T-cell (primary cell): Measurements from ENCODE around the gene CHAF1A. TPM values are rescaled to one million over a fixed set of nuclear protein-coding genes. Genes with fewer than 3 reads are reported as not detected.
A peak's percentile ranks its signal among the peaks of the same experiment; 100 is the strongest.

Experiments
- ATAC-seq, 4 experiments: fragments of 200-7000 bp in 3 of 4; fragments of 150-1000 bp in 1 of 4; cut with Tn5 transposase; replicated peaks in 1 of 4; 1 replicate in 3 of 4; 2 replicates in 1 of 4; pipeline ENCODE4 v1.10.0; 2021; ENCODE audit warnings: moderate library complexity in 3 of 4, mild to moderate bottlenecking in 2 of 4, moderate number of reproducible peaks in 1 of 4
- CTCF ChIA-PET, 2 donors: fragments of 300-600 bp; sonication (Branson Sonifier 250); formaldehyde crosslinking; loops; one replicate each; lab custom pipeline; 2022; ENCODE audit warnings: antibody characterized with exemption in 2 of 2; lab: Charles Lee
- POLR2A ChIA-PET, 2 donors: fragments of 300-600 bp; sonication (Branson Sonifier 250); formaldehyde crosslinking; loops; one replicate each; lab custom pipeline; 2022; ENCODE audit warnings: antibody characterized with exemption in 2 of 2; lab: Charles Lee
- DNase-seq, 35 experiments: peaks; one replicate each; pipeline versions ENCODE4 v3.0.0 to v3.0.0-alpha.2; 2013 to 2023
- H3K27ac ChIP-seq: one replicate; pipeline ENCODE4 v1.5.1; 2013; ENCODE audit warnings: low read length
- H3K27me3 ChIP-seq, 2 experiments: replicated peaks in 1 of 2; 1 replicate in 1 of 2; 2 replicates in 1 of 2; pipeline versions ENCODE4 v1.6.1 to v1.7.0; 2013; ENCODE audit warnings: low read length in 1 of 2, mixed read lengths in 1 of 2; ENCODE audit not compliant: control insufficient read depth in 2 of 2, insufficient read depth in 2 of 2; ENCODE audit errors: extremely low read depth in 1 of 2
- H3K36me3 ChIP-seq, 2 donors: 1 replicate in 1 of 2; 2 replicates in 1 of 2; pipeline versions ENCODE4 v1.6.1 to v1.7.0; 2013; ENCODE audit warnings: low read length in 1 of 2; ENCODE audit not compliant: control insufficient read depth in 2 of 2, insufficient read depth in 1 of 2; ENCODE audit errors: extremely low read depth in 1 of 2
- H3K4me1 ChIP-seq, 2 experiments: 1 replicate in 1 of 2; 2 replicates in 1 of 2; pipeline versions ENCODE4 v1.6.1 to v1.7.0; 2013; ENCODE audit warnings: low read length in 2 of 2, mixed read lengths in 1 of 2; ENCODE audit not compliant: insufficient read depth in 2 of 2, control insufficient read depth in 1 of 2; ENCODE audit errors: extremely low read depth in 1 of 2
- H3K4me3 ChIP-seq, 2 donors: 1 replicate in 1 of 2; 2 replicates in 1 of 2; pipeline versions ENCODE4 v1.5.1 to v1.7.0; 2013; ENCODE audit warnings: mild to moderate bottlenecking in 2 of 2, low read length in 1 of 2, moderate library complexity in 1 of 2; ENCODE audit not compliant: control insufficient read depth in 1 of 2; ENCODE audit errors: extremely low read depth in 1 of 2
- H3K9me3 ChIP-seq: 2 replicates; pipeline ENCODE4 v1.7.0; 2013
- H3K27ac Mint-ChIP-seq, 2 donors: one replicate each; pipeline ENCODE4 v1.8.0; 2020 to 2021; ENCODE audit warnings: mild to moderate bottlenecking in 2 of 2, mixed read lengths in 2 of 2
- H3K27me3 Mint-ChIP-seq, 2 donors: one replicate each; pipeline ENCODE4 v1.8.0; 2021 to 2022; ENCODE audit warnings: mixed read lengths in 2 of 2
- H3K36me3 Mint-ChIP-seq: one replicate; pipeline ENCODE4 v1.8.0; 2021; ENCODE audit warnings: mixed read lengths
- H3K4me1 Mint-ChIP-seq, 3 donors: one replicate each; pipeline ENCODE4 v1.8.0; 2020 to 2022; ENCODE audit warnings: mixed read lengths in 3 of 3, mild to moderate bottlenecking in 1 of 3
- H3K4me3 Mint-ChIP-seq, 3 donors: one replicate each; pipeline ENCODE4 v1.8.0; 2020 to 2022; ENCODE audit warnings: mild to moderate bottlenecking in 3 of 3, mixed read lengths in 3 of 3, moderate library complexity in 3 of 3
- H3K9me3 Mint-ChIP-seq, 3 donors: one replicate each; pipeline ENCODE4 v1.8.0; 2020 to 2022; ENCODE audit warnings: mixed read lengths in 3 of 3
- WGBS: methylation state at CpG from one replicate; pipeline ENCODE4 v1.1.5; 2013; ENCODE audit warnings: missing lambda C conversion rate; ENCODE audit not compliant: insufficient coverage; 5-methylcytosine and 5-hydroxymethylcytosine counted together
- total RNA-seq, 35 experiments: library from RNA in 6 of 35; stranded (reverse) in 6 of 35; fragments of 120-200 nt in 1 of 35; gene quantifications; one replicate each; pipeline versions ENCODE4 v1.2.1 to v1.2.4 and lab custom pipeline; 2013 to 2026

The CHAF1A gene
- total RNA-seq, 5 donors from 2014 or later (not counting 1 experiment from before 2014, with no cell fraction given) = 14.4 to 27.3 (median 16.5) TPM

DNA sequence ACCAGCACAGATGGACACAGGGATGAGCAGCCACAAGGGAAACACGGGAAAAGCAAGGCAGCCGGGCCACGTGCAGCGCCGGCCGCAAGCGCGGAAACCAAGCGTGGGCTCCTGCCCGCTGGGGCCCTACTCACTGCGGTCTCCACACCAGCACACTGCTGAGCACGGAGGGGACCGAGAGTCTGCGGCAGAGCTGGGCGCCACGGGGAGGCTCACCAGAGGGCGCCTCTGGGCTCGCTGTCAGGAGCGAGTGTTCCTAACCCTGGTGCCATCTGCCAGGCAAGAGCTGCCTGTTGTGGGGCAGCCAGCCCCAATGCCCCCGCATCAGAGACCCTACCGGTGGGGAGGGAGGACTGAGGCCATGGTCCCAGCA, 32.6 kb upstream of the CHAF1A start:
- H3K4me1 Mint-ChIP-seq = peaks cover 40 to 55% (median 43%) of the 10 kb centered on the region in 3 donors
- peaks cover 5% of the 10 kb centered on the region for H3K36me3 Mint-ChIP-seq
- under 1% methylated on average over 21 of the region's 21 CpGs for WGBS
- Histone ChIP-seq H3K9me3 (no peaks in the 10 kb centered on the region), H3K27ac (peak overlapping the region; percentile 74), H3K4me1 (peaks cover 16 to 75% of the 10 kb centered on the region in 2 experiments), H3K36me3 (peaks cover 3 to 21% of the 10 kb centered on the region in 2 donors), H3K4me3 (peak overlapping the region; percentile 51 to 54), H3K27me3 (no peaks in the 10 kb centered on the region)
- peak overlapping the region; percentile 95 to 96 for H3K27ac Mint-ChIP-seq
- CTCF ChIA-PET = interaction anchor here in 1 of 2 donors (0.7 to 1.4 kb wide), 3 partner anchors 27 to 32 kb away, joined by 5 to 8 read pairs (median 5); partner anchors contain the start of gene CHAF1A
- no peaks in the 10 kb centered on the region for H3K9me3 Mint-ChIP-seq
- H3K4me3 Mint-ChIP-seq = peak overlapping the region; percentile 83 to 88 (median 88)
- peak; percentile 77 to 81 (median 79) for ATAC-seq
- DNase-seq = peak; percentile 44 to 78 (median 64)
- POLR2A ChIA-PET = interaction anchor here in 1 of 2 donors (0.6 kb wide), 1 partner anchor 382 kb away, joined by 8 read pairs; no protein-coding TSS in a partner anchor
- H3K27me3 Mint-ChIP-seq = no peaks in the 10 kb centered on the region

DNA sequence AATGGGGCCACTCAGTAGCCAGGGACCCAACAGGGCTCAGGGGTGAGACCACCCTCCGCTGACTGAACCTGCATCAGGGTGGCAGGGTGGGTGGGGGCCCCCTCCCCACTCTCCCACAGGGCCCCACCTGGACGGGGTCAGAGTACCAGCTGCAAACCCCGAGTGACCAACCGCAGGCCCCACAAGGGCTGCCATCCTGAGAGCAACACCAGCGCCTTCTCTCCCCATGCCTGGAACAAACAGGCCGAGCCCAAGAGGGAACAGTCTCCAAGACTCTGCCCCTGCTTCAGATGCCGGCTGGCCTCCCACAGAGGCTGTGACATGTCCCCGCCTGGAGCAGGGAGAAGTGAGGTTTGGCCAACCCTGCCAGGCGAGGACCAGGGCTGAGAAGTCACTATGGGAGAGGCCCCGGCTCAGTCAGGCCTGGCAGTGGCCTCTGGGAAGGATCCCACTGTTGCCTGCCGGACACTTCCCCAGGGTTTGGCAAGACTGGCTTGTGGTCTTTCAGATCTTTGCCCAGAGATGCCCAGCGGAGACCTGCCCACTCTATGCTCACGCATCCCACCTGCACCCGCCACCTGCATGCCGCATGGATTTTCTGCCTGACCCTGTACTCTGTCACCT, 31.9 kb upstream of the CHAF1A start:
- Mint-ChIP-seq H3K27me3 (no peaks in the 10 kb centered on the region), H3K4me3 (peak overlapping the region; percentile 17 to 88 (median 83)), H3K27ac (peak overlapping the region; percentile 95 to 96), H3K9me3 (no peaks in the 10 kb centered on the region), H3K36me3 (peaks cover 5% of the 10 kb centered on the region), H3K4me1 (peaks cover 42 to 59% (median 43%) of the 10 kb centered on the region in 3 donors)
- Histone ChIP-seq H3K27me3 (no peaks in the 10 kb centered on the region), H3K27ac (peak overlapping the region; percentile 74), H3K9me3 (no peaks in the 10 kb centered on the region), H3K4me3 (peak overlapping the region; percentile 51 to 54), H3K4me1 (peaks cover 16 to 81% of the 10 kb centered on the region in 2 experiments), H3K36me3 (peaks cover 3 to 15% of the 10 kb centered on the region in 2 donors)
- no peak for ATAC-seq
- ChIA-PET POLR2A (interaction anchor here in 1 of 2 donors (0.6 kb wide), 1 partner anchor 383 kb away, joined by 8 read pairs; no protein-coding TSS in a partner anchor), CTCF (interaction anchor here in 1 of 2 donors (0.7 to 1.4 kb wide), 3 partner anchors 28 to 31 kb away, joined by 5 to 8 read pairs (median 5); partner anchors contain the start of gene CHAF1A)
- no peak for DNase-seq
- WGBS = 84% methylated on average over 13 of the region's 15 CpGs

DNA sequence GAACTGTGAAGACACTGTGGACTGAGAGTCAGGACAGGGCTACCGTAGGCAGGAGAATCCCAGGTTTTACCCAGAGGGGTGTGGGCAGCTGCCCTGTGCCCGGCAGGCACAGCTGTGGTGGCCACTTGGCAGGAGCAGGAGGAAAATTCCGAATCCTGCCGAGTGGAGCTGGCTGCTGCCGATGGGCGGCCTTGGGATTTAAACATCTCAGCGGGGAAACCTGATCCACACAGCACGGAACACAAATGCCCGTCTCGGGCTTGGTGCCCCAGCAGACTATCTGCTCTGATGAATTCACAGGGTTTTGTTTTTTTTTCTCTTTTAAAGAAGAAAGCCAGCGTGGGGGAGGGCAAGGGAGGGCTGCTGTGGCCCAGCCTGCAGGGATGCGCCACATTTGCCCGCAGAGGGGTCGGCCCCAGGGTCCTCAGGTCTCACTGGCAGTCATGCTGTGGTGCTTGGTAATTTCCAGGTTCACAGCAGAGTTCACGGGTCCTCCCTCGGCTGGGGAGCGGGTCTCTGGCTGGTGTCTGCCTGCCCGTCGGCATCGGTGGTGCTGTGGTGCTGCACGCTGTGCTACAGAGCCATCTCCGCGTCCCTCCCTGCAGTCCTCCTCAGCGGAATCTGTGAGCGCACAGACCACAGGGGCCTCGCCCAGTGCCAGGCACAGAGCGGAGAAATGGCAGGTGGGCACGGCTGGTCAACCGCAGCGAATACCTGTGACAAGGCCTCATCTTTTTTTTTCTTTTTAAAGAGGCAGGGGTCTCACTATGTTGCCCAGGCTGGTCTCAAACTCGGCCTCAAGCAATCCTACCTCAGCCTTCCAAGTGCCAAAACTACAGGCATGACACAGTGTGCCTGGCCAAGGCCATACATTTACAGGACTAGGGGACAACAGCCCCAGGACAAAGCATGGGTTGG, 30.9 kb upstream of the CHAF1A start:
- ATAC-seq = no peak

DNA sequence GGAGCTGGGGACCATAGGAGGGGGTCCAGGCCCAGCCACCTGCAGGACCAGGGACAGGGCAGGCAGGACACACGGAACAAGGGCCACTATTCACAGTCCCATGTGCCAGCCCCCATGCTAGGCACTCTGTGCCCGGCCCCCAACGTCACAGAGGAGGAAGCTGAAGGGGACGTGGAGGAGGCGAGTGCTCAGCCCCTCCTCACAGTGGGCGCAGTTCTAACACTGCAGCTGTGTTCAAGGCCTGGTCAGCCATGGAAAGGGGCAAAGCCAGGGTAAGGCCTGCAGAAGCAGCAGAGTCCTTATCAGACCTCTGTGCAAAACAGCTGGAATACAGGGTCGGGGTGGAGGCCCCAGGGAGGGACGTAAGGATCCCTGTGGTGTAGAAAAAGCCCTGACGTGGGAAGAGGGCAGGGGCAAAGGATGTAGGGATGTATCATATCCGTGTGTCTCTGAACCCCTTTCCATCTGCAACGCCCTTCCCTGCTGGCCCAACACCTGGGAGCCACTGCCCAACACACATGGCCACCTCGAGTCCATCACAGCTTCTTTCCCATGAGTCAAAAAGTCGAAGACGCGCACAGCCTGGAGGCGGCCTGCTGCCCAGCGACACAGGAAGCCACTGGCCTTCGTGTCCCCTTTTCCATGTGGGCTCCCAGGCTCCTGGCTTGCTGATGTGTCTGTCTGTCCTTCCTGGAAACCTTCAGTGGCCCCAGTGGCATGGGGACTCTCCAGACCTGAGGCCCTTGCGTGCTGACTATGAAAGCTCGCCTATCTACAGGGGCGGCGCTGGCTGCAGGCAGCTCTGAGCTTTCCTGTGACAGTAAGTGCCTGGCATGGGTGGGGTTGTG, 30.1 kb upstream of the CHAF1A start:
- Mint-ChIP-seq H3K27me3 (no peaks in the 10 kb centered on the region), H3K36me3 (no peaks in the 10 kb centered on the region), H3K9me3 (no peaks in the 10 kb centered on the region), H3K27ac (peak overlapping the region; percentile 19 to 28), H3K4me1 (peaks cover 53 to 75% (median 58%) of the 10 kb centered on the region in 3 donors), H3K4me3 (peak overlapping the region in 1 of 3 donors; percentile 10)
- 94% methylated on average over 18 of the region's 22 CpGs for WGBS
- no peaks in the 10 kb centered on the region for H3K27me3 ChIP-seq
- no peak overlapping the region for H3K27ac ChIP-seq
- DNase-seq = no peak
- no peaks in the 10 kb centered on the region for H3K9me3 ChIP-seq
- H3K4me1 ChIP-seq = peaks cover 16 to 100% of the 10 kb centered on the region in 2 experiments
- ChIA-PET POLR2A (interaction anchor here in 1 of 2 donors (0.5 kb wide), 1 partner anchor 92 kb away, joined by 6 read pairs; no protein-coding TSS in a partner anchor), CTCF (no interaction called here)
- no peak for ATAC-seq
- no peak overlapping the region for H3K4me3 ChIP-seq
- peaks cover 0 to 7% of the 10 kb centered on the region in 2 donors for H3K36me3 ChIP-seq

More for the DNA sequence above, 30.9 kb upstream of the CHAF1A start:
- peaks cover 3 to 7% of the 10 kb centered on the region in 2 donors for H3K36me3 ChIP-seq
- H3K4me1 Mint-ChIP-seq = peaks cover 48 to 69% (median 50%) of the 10 kb centered on the region in 3 donors
- no peaks in the 10 kb centered on the region for H3K9me3 Mint-ChIP-seq
- no peaks in the 10 kb centered on the region for H3K9me3 ChIP-seq
- no peaks in the 10 kb centered on the region for H3K27me3 Mint-ChIP-seq
- 95% methylated on average over 26 of the region's 31 CpGs for WGBS
- H3K4me3 Mint-ChIP-seq = peak overlapping the region; percentile 17 to 88 (median 25)
- peaks cover 16 to 91% of the 10 kb centered on the region in 2 experiments for H3K4me1 ChIP-seq
- no peak overlapping the region for H3K4me3 ChIP-seq
- CTCF ChIA-PET = no interaction called here
- POLR2A ChIA-PET = interaction anchor here in 1 of 2 donors (0.5 kb wide), 1 partner anchor 93 kb away, joined by 6 read pairs; no protein-coding TSS in a partner anchor
- H3K27ac ChIP-seq = peak overlapping the region; percentile 74
- H3K36me3 Mint-ChIP-seq = peaks cover 4% of the 10 kb centered on the region
- no peak for DNase-seq
- peak overlapping the region; percentile 74 to 95 for H3K27ac Mint-ChIP-seq
- H3K27me3 ChIP-seq = no peaks in the 10 kb centered on the region

DNA sequence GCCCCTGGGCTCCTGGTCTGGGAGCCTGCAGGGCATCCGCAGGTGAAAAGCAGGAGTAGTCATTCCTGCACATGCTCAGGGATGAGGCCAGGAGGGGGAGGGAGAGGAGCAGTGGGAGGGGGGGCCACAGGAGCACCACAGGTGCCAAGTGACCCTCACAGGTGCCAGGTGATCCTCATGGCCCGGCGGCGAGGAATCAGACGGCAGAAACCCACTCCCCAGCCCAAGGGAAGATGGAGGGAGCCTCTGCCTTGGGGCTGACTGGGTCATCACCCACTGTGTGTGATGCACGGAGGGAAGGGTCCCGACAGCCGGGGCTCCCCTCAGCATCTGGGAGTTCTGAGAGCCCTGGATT, 29.4 kb upstream of the CHAF1A start:
- H3K4me1 ChIP-seq = peaks cover 16 to 100% of the 10 kb centered on the region in 2 experiments
- no peaks in the 10 kb centered on the region for H3K36me3 Mint-ChIP-seq
- H3K9me3 ChIP-seq = no peaks in the 10 kb centered on the region
- no peak overlapping the region for H3K27ac Mint-ChIP-seq
- ChIA-PET POLR2A (no interaction called here), CTCF (no interaction called here)
- no peak overlapping the region for H3K4me3 Mint-ChIP-seq
- H3K4me1 Mint-ChIP-seq = peaks cover 49 to 76% (median 59%) of the 10 kb centered on the region in 3 donors
- DNase-seq (no peak), ATAC-seq (no peak)
- no peak overlapping the region for H3K4me3 ChIP-seq
- H3K36me3 ChIP-seq = peaks cover 0 to 9% of the 10 kb centered on the region in 2 donors
- H3K27me3 ChIP-seq = no peaks in the 10 kb centered on the region
- H3K27ac ChIP-seq = no peak overlapping the region
- H3K9me3 Mint-ChIP-seq = no peaks in the 10 kb centered on the region
- 88% methylated on average over 1 of the region's 8 CpGs for WGBS
- H3K27me3 Mint-ChIP-seq = no peaks in the 10 kb centered on the region
